Sigmoid colon (tissue), 4 donors: ENCODE results near the gene PSKH1.

ENCODE experiments used
- CTCF ChIP-seq, 4 experiments: fragments of 450-650 bp in 3 of 4; fragments of 200-600 bp in 1 of 4; IDR thresholded peaks; one replicate each; pipeline ENCODE4 v1.5.1; 2016 to 2019; ENCODE audit warnings: antibody characterized with exemption in 4 of 4, mild to moderate bottlenecking in 3 of 4, moderate library complexity in 2 of 4
- POLR2AphosphoS5 ChIP-seq, 4 donors: sonication (generic); formaldehyde crosslinking; IDR thresholded peaks; one replicate each; pipeline ENCODE4 v1.6.1; 2017; ENCODE audit warnings: antibody characterized with exemption in 4 of 4

GRCh38 chr16:67940446-67941089, 47.5 kb downstream of the PSKH1 start:
- TF ChIP-seq CTCF (IDR thresholded peaks at IDR 0.05) (no peak), POLR2AphosphoS5 (IDR thresholded peaks at IDR 0.05) (no peak)
